Stimulated activated CD4-positive, alpha-beta T cell treated with anti-CD3 and anti-CD28 coated beads, Interleukin-15, amount 100 ng/mL, for 48 hours (primary cell): Measurements from ENCODE around the gene CLDN22.
"Not testable (repeated sequence)": the region's sequence is repeated elsewhere in the genome, so short reads cannot be mapped to it uniquely, and the experiment has no call there.

ENCODE experiments used
- DNase-seq, 2 donors: peaks; one replicate each; pipeline ENCODE4 v3.0.0-alpha.2; 2020; ENCODE audit warnings: low read depth in 2 of 2

CLDN22 gene

GRCh38 chr4:183347146-183347545 is 27.1 kb upstream of the CLDN22 start:
- DNase-seq: no peak

- DNase-seq: no peak
These were observed 25.2 kb upstream of the CLDN22 start for GRCh38 chr4:183345261-183345660.

GRCh38 chr4:183344523-183345255 is 24.6 kb upstream of the CLDN22 start:
- no peak for DNase-seq

- DNase-seq: no peak
These were observed 23.7 kb upstream of the CLDN22 start for GRCh38 chr4:183343730-183344129.

- DNase-seq: no peak
These were observed 22.8 kb upstream of the CLDN22 start for GRCh38 chr4:183342541-183343533.

GRCh38 chr4:183337833-183338232 is 17.8 kb upstream of the CLDN22 start:
- DNase-seq: no peak

GRCh38 chr4:183337349-183337748 is 17.3 kb upstream of the CLDN22 start:
- no peak for DNase-seq

- DNase-seq: no peak
These were observed 15.4 kb upstream of the CLDN22 start for GRCh38 chr4:183335369-183335940.

GRCh38 chr4:183333983-183334382 is 13.9 kb upstream of the CLDN22 start:
- DNase-seq: no peak

- no peak for DNase-seq
These were observed 13.1 kb upstream of the CLDN22 start for GRCh38 chr4:183333202-183333601.

- no peak for DNase-seq
These were observed 12.4 kb upstream of the CLDN22 start for GRCh38 chr4:183332447-183332846.

GRCh38 chr4:183330841-183331240 is 10.8 kb upstream of the CLDN22 start:
- DNase-seq: no peak

- no peak for DNase-seq
These were observed 10.1 kb upstream of the CLDN22 start for GRCh38 chr4:183329954-183330742.

- no peak for DNase-seq
These were observed 9.2 kb upstream of the CLDN22 start for GRCh38 chr4:183329244-183329643.

GRCh38 chr4:183328832-183329231 is 8.8 kb upstream of the CLDN22 start:
- DNase-seq: no peak

GRCh38 chr4:183327827-183328226 is 7.8 kb upstream of the CLDN22 start:
- DNase-seq: no peak

GRCh38 chr4:183326853-183327252 is 6.8 kb upstream of the CLDN22 start:
- no peak for DNase-seq

GRCh38 chr4:183326387-183326786 is 6.3 kb upstream of the CLDN22 start:
- DNase-seq: not testable (repeated sequence)

GRCh38 chr4:183324619-183325018 is 4.5 kb upstream of the CLDN22 start:
- DNase-seq: no peak

- DNase-seq: not testable (repeated sequence)
These were observed 4.0 kb upstream of the CLDN22 start for GRCh38 chr4:183324056-183324455.

GRCh38 chr4:183323295-183323694 is 3.2 kb upstream of the CLDN22 start:
- no peak for DNase-seq

- no peak for DNase-seq
These were observed 2.2 kb upstream of the CLDN22 start, which contains the start of gene CLDN24 for GRCh38 chr4:183322326-183322725. CLDN24 (minus strand) TSS chr4:183322426; CDS start chr4:183322426, 0 bp downstream.
